ENCODE measurements around the gene PRSS38. TPM values are rescaled to one million over a fixed set of nuclear protein-coding genes. Genes with fewer than 3 reads are reported as not detected.

Gene PRSS38
- total and polyA plus RNA-seq, 2 experiments from 2014 or later = not detected

DNA sequence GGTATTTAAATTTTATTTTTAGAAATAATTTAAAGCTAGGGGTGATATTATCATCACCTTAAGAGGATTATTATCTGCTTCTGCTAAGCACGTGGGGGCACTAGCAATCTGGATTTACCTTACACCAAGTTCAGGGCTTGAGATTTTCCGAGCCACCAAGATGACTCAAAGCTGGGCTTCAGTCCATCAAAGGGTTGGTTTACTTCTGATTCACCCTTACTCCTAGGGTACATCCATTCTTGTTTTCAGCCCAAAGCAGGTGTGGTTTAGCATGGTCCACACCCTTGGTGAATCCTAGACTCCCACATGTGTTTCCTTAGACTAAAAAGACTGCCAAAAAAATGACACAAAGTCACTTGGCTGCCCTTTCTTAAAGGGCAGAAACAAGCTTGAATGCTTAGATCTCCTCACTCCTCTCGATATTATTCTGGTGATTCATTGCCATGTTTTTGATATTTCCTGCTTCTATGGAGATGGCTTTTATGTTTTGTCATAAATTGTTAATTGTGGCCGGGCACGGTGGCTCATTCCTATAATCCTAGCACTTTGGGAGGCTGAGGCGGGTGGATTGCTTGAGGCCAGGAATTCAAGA, 9.8 kb upstream of the PRSS38 start:
- H3K27ac ChIP-seq (ENCODE audit: low read depth) = no peak overlapping the region
- H3K4me1 ChIP-seq (ENCODE audit: insufficient read depth) = no peaks in the 10 kb centered on the region
- TF ChIP-seq, protein P1, sequence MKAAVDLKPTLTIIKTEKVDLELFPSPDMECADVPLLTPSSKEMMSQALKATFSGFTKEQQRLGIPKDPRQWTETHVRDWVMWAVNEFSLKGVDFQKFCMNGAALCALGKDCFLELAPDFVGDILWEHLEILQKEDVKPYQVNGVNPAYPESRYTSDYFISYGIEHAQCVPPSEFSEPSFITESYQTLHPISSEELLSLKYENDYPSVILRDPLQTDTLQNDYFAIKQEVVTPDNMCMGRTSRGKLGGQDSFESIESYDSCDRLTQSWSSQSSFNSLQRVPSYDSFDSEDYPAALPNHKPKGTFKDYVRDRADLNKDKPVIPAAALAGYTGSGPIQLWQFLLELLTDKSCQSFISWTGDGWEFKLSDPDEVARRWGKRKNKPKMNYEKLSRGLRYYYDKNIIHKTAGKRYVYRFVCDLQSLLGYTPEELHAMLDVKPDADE (IDR thresholded peaks at IDR 0.05) = no peak
- TF ChIP-seq STAT1 (IDR thresholded peaks at IDR 0.05; ENCODE audit: unreplicated experiment) (no peak), ZNF114 (CRISPR knock-in tag; IDR thresholded peaks at IDR 0.05) (no peak), NANOG (IDR thresholded peaks at IDR 0.05; ENCODE audit: borderline replicate concordance) (no peak), POLR2AphosphoS5 (IDR thresholded peaks at IDR 0.05; ENCODE audit: low read depth) (no peak), EZH2phosphoT487 (IDR thresholded peaks at IDR 0.05; ENCODE audit: unreplicated experiment) (no peak), EZH2 (IDR thresholded peaks at IDR 0.05; ENCODE audit: low read depth, unreplicated experiment) (no peak), JUNB (IDR thresholded peaks at IDR 0.05; ENCODE audit: unreplicated experiment) (no peak), CREB1 (CRISPR knock-in tag; IDR thresholded peaks at IDR 0.05; ENCODE audit: low read depth) (no peak), ZNF331 (CRISPR knock-in tag; IDR thresholded peaks at IDR 0.05; ENCODE audit: low read depth) (no peak)
- TF ChIP-seq, protein P2, sequence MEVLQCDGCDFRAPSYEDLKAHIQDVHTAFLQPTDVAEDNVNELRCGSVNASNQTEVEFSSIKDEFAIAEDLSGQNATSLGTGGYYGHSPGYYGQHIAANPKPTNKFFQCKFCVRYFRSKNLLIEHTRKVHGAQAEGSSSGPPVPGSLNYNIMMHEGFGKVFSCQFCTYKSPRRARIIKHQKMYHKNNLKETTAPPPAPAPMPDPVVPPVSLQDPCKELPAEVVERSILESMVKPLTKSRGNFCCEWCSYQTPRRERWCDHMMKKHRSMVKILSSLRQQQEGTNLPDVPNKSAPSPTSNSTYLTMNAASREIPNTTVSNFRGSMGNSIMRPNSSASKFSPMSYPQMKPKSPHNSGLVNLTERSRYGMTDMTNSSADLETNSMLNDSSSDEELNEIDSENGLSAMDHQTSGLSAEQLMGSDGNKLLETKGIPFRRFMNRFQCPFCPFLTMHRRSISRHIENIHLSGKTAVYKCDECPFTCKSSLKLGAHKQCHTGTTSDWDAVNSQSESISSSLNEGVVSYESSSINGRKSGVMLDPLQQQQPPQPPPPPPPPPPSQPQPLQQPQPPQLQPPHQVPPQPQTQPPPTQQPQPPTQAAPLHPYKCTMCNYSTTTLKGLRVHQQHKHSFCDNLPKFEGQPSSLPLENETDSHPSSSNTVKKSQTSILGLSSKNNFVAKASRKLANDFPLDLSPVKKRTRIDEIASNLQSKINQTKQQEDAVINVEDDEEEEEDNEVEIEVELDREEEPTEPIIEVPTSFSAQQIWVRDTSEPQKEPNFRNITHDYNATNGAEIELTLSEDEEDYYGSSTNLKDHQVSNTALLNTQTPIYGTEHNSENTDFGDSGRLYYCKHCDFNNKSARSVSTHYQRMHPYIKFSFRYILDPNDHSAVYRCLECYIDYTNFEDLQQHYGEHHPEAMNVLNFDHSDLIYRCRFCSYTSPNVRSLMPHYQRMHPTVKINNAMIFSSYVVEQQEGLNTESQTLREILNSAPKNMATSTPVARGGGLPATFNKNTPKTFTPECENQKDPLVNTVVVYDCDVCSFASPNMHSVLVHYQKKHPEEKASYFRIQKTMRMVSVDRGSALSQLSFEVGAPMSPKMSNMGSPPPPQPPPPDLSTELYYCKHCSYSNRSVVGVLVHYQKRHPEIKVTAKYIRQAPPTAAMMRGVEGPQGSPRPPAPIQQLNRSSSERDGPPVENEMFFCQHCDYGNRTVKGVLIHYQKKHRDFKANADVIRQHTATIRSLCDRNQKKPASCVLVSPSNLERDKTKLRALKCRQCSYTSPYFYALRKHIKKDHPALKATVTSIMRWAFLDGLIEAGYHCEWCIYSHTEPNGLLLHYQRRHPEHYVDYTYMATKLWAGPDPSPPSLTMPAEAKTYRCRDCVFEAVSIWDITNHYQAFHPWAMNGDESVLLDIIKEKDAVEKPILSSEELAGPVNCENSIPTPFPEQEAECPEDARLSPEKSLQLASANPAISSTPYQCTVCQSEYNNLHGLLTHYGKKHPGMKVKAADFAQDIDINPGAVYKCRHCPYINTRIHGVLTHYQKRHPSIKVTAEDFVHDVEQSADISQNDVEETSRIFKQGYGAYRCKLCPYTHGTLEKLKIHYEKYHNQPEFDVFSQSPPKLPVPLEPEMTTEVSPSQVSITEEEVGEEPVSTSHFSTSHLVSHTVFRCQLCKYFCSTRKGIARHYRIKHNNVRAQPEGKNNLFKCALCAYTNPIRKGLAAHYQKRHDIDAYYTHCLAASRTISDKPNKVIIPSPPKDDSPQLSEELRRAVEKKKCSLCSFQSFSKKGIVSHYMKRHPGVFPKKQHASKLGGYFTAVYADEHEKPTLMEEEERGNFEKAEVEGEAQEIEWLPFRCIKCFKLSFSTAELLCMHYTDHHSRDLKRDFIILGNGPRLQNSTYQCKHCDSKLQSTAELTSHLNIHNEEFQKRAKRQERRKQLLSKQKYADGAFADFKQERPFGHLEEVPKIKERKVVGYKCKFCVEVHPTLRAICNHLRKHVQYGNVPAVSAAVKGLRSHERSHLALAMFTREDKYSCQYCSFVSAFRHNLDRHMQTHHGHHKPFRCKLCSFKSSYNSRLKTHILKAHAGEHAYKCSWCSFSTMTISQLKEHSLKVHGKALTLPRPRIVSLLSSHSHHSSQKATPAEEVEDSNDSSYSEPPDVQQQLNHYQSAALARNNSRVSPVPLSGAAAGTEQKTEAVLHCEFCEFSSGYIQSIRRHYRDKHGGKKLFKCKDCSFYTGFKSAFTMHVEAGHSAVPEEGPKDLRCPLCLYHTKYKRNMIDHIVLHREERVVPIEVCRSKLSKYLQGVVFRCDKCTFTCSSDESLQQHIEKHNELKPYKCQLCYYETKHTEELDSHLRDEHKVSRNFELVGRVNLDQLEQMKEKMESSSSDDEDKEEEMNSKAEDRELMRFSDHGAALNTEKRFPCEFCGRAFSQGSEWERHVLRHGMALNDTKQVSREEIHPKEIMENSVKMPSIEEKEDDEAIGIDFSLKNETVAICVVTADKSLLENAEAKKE (CRISPR knock-in tag; IDR thresholded peaks at IDR 0.05) = no peak
- TF ChIP-seq, protein P3, sequence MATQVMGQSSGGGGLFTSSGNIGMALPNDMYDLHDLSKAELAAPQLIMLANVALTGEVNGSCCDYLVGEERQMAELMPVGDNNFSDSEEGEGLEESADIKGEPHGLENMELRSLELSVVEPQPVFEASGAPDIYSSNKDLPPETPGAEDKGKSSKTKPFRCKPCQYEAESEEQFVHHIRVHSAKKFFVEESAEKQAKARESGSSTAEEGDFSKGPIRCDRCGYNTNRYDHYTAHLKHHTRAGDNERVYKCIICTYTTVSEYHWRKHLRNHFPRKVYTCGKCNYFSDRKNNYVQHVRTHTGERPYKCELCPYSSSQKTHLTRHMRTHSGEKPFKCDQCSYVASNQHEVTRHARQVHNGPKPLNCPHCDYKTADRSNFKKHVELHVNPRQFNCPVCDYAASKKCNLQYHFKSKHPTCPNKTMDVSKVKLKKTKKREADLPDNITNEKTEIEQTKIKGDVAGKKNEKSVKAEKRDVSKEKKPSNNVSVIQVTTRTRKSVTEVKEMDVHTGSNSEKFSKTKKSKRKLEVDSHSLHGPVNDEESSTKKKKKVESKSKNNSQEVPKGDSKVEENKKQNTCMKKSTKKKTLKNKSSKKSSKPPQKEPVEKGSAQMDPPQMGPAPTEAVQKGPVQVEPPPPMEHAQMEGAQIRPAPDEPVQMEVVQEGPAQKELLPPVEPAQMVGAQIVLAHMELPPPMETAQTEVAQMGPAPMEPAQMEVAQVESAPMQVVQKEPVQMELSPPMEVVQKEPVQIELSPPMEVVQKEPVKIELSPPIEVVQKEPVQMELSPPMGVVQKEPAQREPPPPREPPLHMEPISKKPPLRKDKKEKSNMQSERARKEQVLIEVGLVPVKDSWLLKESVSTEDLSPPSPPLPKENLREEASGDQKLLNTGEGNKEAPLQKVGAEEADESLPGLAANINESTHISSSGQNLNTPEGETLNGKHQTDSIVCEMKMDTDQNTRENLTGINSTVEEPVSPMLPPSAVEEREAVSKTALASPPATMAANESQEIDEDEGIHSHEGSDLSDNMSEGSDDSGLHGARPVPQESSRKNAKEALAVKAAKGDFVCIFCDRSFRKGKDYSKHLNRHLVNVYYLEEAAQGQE (IDR thresholded peaks at IDR 0.05; ENCODE audit: unreplicated experiment) = no peak
- TF ChIP-seq, protein P4, sequence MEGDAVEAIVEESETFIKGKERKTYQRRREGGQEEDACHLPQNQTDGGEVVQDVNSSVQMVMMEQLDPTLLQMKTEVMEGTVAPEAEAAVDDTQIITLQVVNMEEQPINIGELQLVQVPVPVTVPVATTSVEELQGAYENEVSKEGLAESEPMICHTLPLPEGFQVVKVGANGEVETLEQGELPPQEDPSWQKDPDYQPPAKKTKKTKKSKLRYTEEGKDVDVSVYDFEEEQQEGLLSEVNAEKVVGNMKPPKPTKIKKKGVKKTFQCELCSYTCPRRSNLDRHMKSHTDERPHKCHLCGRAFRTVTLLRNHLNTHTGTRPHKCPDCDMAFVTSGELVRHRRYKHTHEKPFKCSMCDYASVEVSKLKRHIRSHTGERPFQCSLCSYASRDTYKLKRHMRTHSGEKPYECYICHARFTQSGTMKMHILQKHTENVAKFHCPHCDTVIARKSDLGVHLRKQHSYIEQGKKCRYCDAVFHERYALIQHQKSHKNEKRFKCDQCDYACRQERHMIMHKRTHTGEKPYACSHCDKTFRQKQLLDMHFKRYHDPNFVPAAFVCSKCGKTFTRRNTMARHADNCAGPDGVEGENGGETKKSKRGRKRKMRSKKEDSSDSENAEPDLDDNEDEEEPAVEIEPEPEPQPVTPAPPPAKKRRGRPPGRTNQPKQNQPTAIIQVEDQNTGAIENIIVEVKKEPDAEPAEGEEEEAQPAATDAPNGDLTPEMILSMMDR (conservative IDR thresholded peaks at IDR 0.05; ENCODE audit: low read depth in 2 of 2) = no peak
- no peaks in the 10 kb centered on the region for H3K79me2 ChIP-seq (replicated peaks; ENCODE audit: insufficient read depth)
- no peak overlapping the region for H3K4me2 ChIP-seq
- Mint-ChIP-seq H3K36me3 (ENCODE audit: low read depth) (no peaks in the 10 kb centered on the region), H3K4me3 (no peak overlapping the region), H3K9me3 (no peaks in the 10 kb centered on the region; the same call in 2 of the 3 replicates), H3K27ac (no peak overlapping the region), H3K27me3 (ENCODE audit: insufficient read depth, low read depth, poor library complexity) (peaks cover 1% of the 10 kb centered on the region), H3K4me1 (no peaks in the 10 kb centered on the region)
- H3K9me2 ChIP-seq (ENCODE audit: insufficient read depth) = no peaks in the 10 kb centered on the region
- no peaks in the 10 kb centered on the region for H3K36me3 ChIP-seq (ENCODE audit: insufficient read depth)
- no peak overlapping the region for H2AFZ ChIP-seq
- no peaks in the 10 kb centered on the region for H3F3A ChIP-seq (replicated peaks; ENCODE audit: low read depth)
- ATAC-seq = no peak
- DNase-seq (ENCODE audit: low spot score) = no peak
- no peaks in the 10 kb centered on the region for H3K27me3 ChIP-seq (ENCODE audit: insufficient read depth)
- H4K20me1 ChIP-seq (replicated peaks; ENCODE audit: insufficient read depth) = no peaks in the 10 kb centered on the region
- H3K4me3 ChIP-seq = no peak overlapping the region
